Heart left ventricle (tissue), 16 donors: ENCODE results near the gene CIP2A. TPM values are rescaled to one million over a fixed set of nuclear protein-coding genes. Genes with fewer than 3 reads are reported as not detected.

ENCODE experiments used
- ATAC-seq, 4 donors: fragments of 200-7000 bp; cut with Tn5 transposase; one replicate each; pipeline ENCODE4 v1.9.1; 2020 to 2022; ENCODE audit warnings: moderate library complexity in 4 of 4, mild to moderate bottlenecking in 3 of 4, moderate number of reproducible peaks in 1 of 4
- DNase-seq, 5 donors: peaks; one replicate each; pipeline ENCODE4 v3.0.0-alpha.2; 2020
- H3K27ac ChIP-seq, 12 donors: fragments of 200-600 bp; sonication (generic) in 4 of 12; one replicate each; pipeline versions ENCODE4 v1.5.0 to v1.8.0; 2016 to 2022; ENCODE audit warnings: mild to moderate bottlenecking in 2 of 12
- H3K27me3 ChIP-seq, 9 donors: fragments of 200-600 bp; sonication (generic) in 2 of 9; one replicate each; pipeline versions ENCODE4 v1.5.1 to v1.8.0; 2016 to 2022; ENCODE audit warnings: mild to moderate bottlenecking in 3 of 9
- H3K36me3 ChIP-seq, 9 donors: fragments of 200-600 bp; sonication (generic) in 2 of 9; one replicate each; pipeline versions ENCODE4 v1.5.0 to v1.8.0; 2018 to 2022; ENCODE audit warnings: mild to moderate bottlenecking in 2 of 9
- H3K4me1 ChIP-seq, 12 donors: fragments of 200-600 bp; sonication (generic) in 4 of 12; one replicate each; pipeline versions ENCODE4 v1.5.0 to v1.8.0; 2016 to 2022; ENCODE audit warnings: mild to moderate bottlenecking in 3 of 12
- H3K4me3 ChIP-seq, 12 donors: fragments of 200-600 bp; sonication (generic) in 4 of 12; one replicate each; pipeline versions ENCODE4 v1.5.0 to v1.8.0; 2017 to 2022; ENCODE audit warnings: mild to moderate bottlenecking in 9 of 12, moderate library complexity in 4 of 12
- H3K9me3 ChIP-seq, 12 donors: fragments of 200-600 bp; sonication (generic) in 4 of 12; one replicate each; pipeline versions ENCODE4 v1.5.0 to v1.8.0; 2016 to 2022; ENCODE audit warnings: mild to moderate bottlenecking in 1 of 12
- CTCF ChIP-seq, 12 donors: fragments of 200-600 bp; sonication (generic) in 4 of 12; IDR thresholded peaks; one replicate each; pipeline versions ENCODE4 v1.5.0 to v1.8.0; 2018 to 2022; ENCODE audit warnings: antibody characterized with exemption in 12 of 12, mild to moderate bottlenecking in 5 of 12
- POLR2A ChIP-seq, 2 donors: fragments of 450-650 bp; IDR thresholded peaks; one replicate each; pipeline ENCODE4 v1.6.1; 2017; ENCODE audit warnings: antibody characterized with exemption in 2 of 2, mild to moderate bottlenecking in 2 of 2, moderate library complexity in 2 of 2
- WGBS, 4 donors: extraction: QIAGEN DNeasy Blood & Tissue Kit in 2 of 4; methylation state at CpG; one replicate each; pipeline versions ENCODE4 v1.1.5 to v1.1.7; 2013 to 2018; 5-methylcytosine and 5-hydroxymethylcytosine counted together
- intact Hi-C, 10 donors: fragments of 100-400 bp; cut with DNase I; formaldehyde crosslinking; loops; one replicate each; pipeline versions ENCODE4 v1.11.1 to v1.14.2; 2022
- polyA plus RNA-seq, 2 donors: library from polyadenylated mRNA; stranded (reverse); fragments of 200-250 nt; gene quantifications; one replicate each; pipeline ENCODE4 v1.2.3, GENCODE V29; 2013
- total RNA-seq, 9 donors: library from RNA; depleted of rRNA in 2 of 9; stranded (reverse); fragments of >200 nt in 2 of 9; fragmentation: NEBNext Ultra II Directional in 3 of 9; extraction: Animal tissue kit (Norgen Biotek cat#: 25700) in 3 of 9; gene quantifications; one replicate each; pipeline versions ENCODE4 v1.1.0 to v1.2.4, GENCODE V29; 2016 to 2023
- donor health status: ischemic (EF 13 %, LVEDD 7.1; RV severe dilation, severe dysfunction).
- donor health status: healthy with polysubstance abuse.
- donor health status: DM: no; HTN: yes; CAD: no.
- donor health status: DM: no; HTN: no; CAD: no.
- donor health status: ischemic (EF 25% LVEDD 6.9; RV normal size, moderate dysfunction).
- donor health status: ischemic (EF 25% LVEDD 5.7; RV mildly dilated, moderate dysfunction).
- donor health status: healthy.
- donor health status: DM: yes; HTN: yes; CAD: no.
- donor health status: ischemic (EF 35%, LVEDD 5.7; RV mildly dilated, moderate dysfunction).
- donor health status: nonischemic (EF 11% LVEDD 7.7; RV severe dilation, severe dysfunction).
- donor health status: DM: yes; HTN: yes; CAD: no.
- donor health status: PGD.
- donor health status: ischemic (EF 29% LVEDD 5.4; RV normal size, mild dysfunction).
- donor health status: nonischemic (EF 23%, LVEDD 6.1; RV moderate dilation, normal function).

The CIP2A gene
- total and polyA plus RNA-seq, 11 donors = 0.19 to 4.7 (median 1.2) TPM

- Histone ChIP-seq H3K27me3 (no peaks in the 10 kb centered on the region), H3K9me3 (peaks cover 0 to 7% (median 0%) of the 10 kb centered on the region in 12 donors), H3K27ac (no peak overlapping the region), H3K4me1 (no peaks in the 10 kb centered on the region), H3K36me3 (no peaks in the 10 kb centered on the region), H3K4me3 (no peak overlapping the region)
- TF ChIP-seq CTCF (IDR thresholded peaks at IDR 0.05) = no peak
- no peak for TF ChIP-seq POLR2A (IDR thresholded peaks at IDR 0.05)
- DNase-seq (no peak), ATAC-seq (no peak)
- intact Hi-C loops = no loop called here
- WGBS, 4 donors = 94 to 98% (median 97%) methylated on average over 4 of the region's 4 CpGs
Observed at GRCh38 chr3:108569336-108569735, 19.9 kb downstream of the CIP2A start.

- Histone ChIP-seq H3K36me3 (no peaks in the 10 kb centered on the region), H3K27me3 (no peaks in the 10 kb centered on the region), H3K4me1 (no peaks in the 10 kb centered on the region), H3K9me3 (no peaks in the 10 kb centered on the region), H3K4me3 (no peak overlapping the region), H3K27ac (no peak overlapping the region)
- no peak for ATAC-seq
- 96 to 99% (median 98%) methylated on average over 1 of the region's 1 CpG for WGBS, 4 donors
- no peak for DNase-seq
- no peak for TF ChIP-seq POLR2A (IDR thresholded peaks at IDR 0.05)
- no peak for TF ChIP-seq CTCF (IDR thresholded peaks at IDR 0.05)
- intact Hi-C loops = no loop called here
Observed at GRCh38 chr3:108566599-108566998, 22.6 kb downstream of the CIP2A start.

GRCh38 chr3:108565506-108565905 is 23.7 kb downstream of the CIP2A start:
- intact Hi-C loops = no loop called here
- no peaks in the 10 kb centered on the region for H3K4me1 ChIP-seq
- H3K27me3 ChIP-seq = no peaks in the 10 kb centered on the region
- DNase-seq (no peak), ATAC-seq (no peak)
- 93 to 97% (median 97%) methylated on average over 3 of the region's 3 CpGs for WGBS, 4 donors
- no peak overlapping the region for H3K4me3 ChIP-seq
- no peaks in the 10 kb centered on the region for H3K9me3 ChIP-seq
- TF ChIP-seq POLR2A (IDR thresholded peaks at IDR 0.05) (no peak), CTCF (IDR thresholded peaks at IDR 0.05) (no peak)
- no peaks in the 10 kb centered on the region for H3K36me3 ChIP-seq
- no peak overlapping the region for H3K27ac ChIP-seq

- TF ChIP-seq POLR2A (IDR thresholded peaks at IDR 0.05) (no peak), CTCF (IDR thresholded peaks at IDR 0.05) (no peak)
- DNase-seq = no peak
- Histone ChIP-seq H3K27me3 (no peaks in the 10 kb centered on the region), H3K27ac (no peak overlapping the region), H3K4me1 (no peaks in the 10 kb centered on the region), H3K9me3 (no peaks in the 10 kb centered on the region), H3K36me3 (peaks cover 0 to 3% (median 0%) of the 10 kb centered on the region in 9 donors), H3K4me3 (no peak overlapping the region)
- ATAC-seq = no peak
- intact Hi-C loops = no loop called here
Observed at GRCh38 chr3:108564564-108564963, 24.7 kb downstream of the CIP2A start.
